ENCODE measurements around the gene MAGEE2.
"Not testable (repeated sequence)": the region's sequence is repeated elsewhere in the genome, so short reads cannot be mapped to it uniquely, and the experiment has no call there.

The MAGEE2 gene

GRCh38 chrX:75784680-75785491 is at the start of gene MAGEE2:
MAGEE2 (minus strand) TSS chrX:75785254; CDS start chrX:75785051, 203 bp downstream.
- intact Hi-C loops (cut with DNase I): no loop called here
- peak; percentile 15 to 92 (median 36) for DNase-seq

GRCh38 chrX:75786290-75786689 is 1.2 kb upstream of the MAGEE2 start:
- DNase-seq: peak in 1 of 10 donors; percentile 18
- intact Hi-C loops (cut with DNase I): no loop called here

GRCh38 chrX:75781611-75782010 is 3.4 kb downstream of the MAGEE2 start:
- peak; percentile 45 to 95 (median 70) for DNase-seq
- intact Hi-C loops (cut with DNase I): no loop called here

- intact Hi-C loops (cut with DNase I); DNase-seq: not testable (repeated sequence)
These were observed 17.0 kb downstream of the MAGEE2 start for GRCh38 chrX:75768063-75768462.

- intact Hi-C loops (cut with DNase I): no loop called here
- DNase-seq: no peak
These were observed 36.6 kb downstream of the MAGEE2 start for GRCh38 chrX:75748431-75748830.

DNA sequence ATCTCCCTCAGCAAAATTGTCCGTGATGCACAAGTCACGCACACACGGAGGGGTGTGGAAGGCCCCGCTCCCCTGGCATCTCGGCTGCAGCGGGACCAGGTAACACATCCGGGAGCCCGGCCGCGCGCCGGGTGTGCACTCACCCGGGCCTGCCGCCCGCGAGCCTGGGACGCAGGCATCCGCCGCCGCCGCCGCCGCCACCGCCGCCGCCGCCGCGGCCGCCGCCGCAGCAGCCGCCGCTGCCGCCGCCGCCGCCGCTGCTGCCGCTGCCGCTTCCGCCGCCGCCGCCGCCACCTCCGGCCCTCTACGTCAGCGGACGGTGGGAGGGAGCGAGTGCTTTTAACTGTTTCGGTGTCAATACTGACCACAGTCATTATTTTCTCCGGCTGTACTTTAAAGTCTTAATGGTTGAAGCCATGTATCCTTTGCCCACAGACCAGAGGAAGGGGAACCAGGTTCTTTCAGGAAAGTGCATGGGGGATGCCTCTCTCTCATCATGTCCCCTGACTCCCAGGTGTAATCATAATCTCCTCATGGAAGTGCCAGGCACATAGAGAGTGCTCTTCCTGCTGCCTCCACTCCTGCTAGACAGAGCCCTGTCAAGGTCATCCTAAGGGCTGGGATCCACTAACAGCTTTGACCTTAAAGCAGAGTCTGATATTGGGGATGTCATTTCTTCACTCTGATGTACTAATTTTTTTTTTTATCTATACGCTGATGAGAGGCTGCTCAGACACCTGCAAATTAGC is 38.0 kb downstream of the MAGEE2 start:
- DNase-seq: peak in 7 of 10 donors; percentile 9 to 72 (median 23)
- intact Hi-C loops (cut with DNase I): no loop called here
